Fibroblast of peridontal ligament (primary cell): ENCODE measurements around the gene ABCA9.
"Not testable (repeated sequence)": the region's sequence is repeated elsewhere in the genome, so short reads cannot be mapped to it uniquely, and the experiment has no call there.

ENCODE experiments used
- DNase-seq: peaks from one replicate; pipeline ENCODE4 v3.0.0-alpha.2; 2010; ENCODE audit errors: extremely low read depth

The ABCA9 gene

GRCh38 chr17:68953340-68953997 lies 107.3 kb downstream of the ABCA9 start:
- DNase-seq = peak; percentile 4

DNA sequence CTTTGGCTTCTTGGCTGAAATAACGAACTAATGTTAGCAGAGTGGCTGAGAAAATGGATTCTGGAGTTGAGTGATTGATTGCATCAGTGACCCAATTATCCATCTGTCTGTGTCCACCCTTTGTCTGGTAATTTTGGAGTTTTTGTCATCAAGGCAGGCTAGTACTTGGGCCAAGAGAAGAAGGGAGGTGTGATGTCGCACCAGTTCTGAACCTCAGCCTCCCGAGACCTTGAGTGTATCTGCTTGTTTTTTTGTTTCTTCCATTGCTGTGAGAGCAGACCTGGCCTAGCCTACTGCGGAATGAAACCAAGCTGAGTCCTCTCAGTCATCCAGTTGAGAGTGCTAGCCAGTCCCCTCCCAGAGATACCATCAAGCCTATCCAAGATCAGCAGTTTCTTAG lies 110.0 kb downstream of the ABCA9 start:
- DNase-seq = no peak

DNA sequence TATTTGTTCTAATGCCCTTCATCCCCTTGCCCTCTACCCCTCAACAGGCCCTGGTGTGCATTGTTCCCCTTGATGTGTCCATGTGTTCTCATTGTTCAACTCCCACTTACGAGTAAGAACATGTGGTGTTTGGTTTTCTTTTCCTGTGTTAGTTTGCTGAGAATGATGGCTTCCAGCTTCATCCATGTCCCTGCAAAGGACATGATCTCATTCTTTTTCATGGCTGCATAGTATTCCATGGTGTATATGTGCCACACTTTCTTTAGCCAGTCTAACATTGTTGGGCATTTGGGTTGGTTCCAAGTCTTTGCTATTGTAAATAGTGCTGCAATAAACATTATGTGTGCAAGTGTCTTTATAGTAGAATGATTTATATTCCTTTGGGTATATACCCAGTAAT lies 112.9 kb downstream of the ABCA9 start:
- not testable (repeated sequence) for DNase-seq

DNA sequence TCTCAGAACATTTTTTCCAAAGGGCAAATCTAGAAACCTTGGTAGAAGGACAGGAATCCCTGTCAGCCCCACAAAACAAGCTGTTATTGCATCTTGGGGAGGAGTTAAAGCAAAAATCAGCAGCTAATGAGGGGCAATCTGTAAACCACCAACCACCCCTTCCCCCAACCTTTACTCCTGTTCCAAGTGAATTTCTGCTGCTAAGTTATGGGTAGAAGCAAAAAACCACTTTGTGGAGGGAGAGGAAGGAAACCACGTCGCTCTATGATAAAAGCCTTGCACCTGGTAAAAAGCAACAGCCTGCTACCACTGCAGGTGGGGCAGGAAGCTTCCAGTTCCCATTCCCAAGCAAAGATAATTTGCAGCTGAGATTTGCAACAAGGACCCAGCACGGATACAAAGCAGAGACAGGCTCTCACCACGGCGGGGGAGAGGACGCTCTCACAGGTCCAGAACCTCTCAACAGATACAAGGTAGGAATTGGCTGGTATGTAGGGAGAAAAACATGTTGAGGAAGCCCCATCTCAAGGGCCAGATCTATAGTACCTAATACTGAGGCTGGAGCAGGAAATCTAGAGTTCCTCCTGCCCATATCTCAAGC lies 116.2 kb downstream of the ABCA9 start:
- DNase-seq = no peak

GRCh38 chr17:68943812-68944182 lies 116.9 kb downstream of the ABCA9 start:
- not testable (repeated sequence) for DNase-seq

DNA sequence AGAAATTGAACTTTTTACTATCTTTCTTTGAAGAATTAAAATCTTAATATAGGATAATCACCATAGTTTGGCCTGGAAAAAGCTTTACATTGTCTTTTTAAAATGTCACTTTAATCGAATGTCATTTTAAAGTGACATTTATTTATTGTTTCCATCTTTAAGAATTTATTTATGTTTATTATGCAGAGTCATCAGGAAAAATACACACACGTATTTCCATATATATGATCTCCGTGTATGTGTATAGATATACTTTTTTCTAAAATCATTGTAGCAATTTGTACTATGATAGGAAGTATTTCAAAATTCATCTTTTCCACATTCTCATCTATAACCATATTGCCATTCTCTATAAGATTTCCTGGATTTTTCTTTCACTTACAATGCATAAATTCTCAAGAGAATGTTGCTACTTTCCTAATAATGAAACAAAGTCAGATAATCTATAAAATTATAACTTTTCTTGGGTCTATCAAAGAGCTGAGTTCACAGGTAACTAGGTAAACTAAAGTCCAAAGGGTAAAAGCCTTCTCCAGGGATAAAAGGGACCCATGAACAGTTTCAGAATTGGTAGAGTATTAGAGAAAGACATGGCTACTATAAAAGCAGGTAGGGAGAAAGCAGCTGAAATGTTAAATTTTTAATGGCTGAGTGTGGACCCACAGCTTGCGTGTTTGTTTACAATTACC lies 117.5 kb downstream of the ABCA9 start:
- no peak for DNase-seq

DNA sequence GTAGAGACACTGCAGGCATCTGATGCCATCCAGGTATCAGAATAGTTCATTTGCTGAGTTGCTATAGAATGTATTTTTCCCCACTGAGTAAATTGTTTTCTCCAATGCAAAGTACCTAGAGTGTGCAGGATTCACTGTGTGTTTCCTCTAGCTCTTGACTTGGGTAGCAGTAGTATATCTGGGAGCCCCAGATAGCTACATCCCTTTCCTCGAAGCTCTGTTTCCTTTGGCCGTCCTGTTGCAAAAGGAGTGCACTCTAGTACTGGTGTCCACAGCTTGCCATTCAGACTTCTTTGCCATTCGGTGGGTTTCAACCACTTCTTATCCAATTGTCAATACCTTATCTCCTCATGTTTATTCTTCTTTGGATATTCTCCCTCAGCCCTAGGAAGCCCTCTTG lies 118.3 kb downstream of the ABCA9 start:
- DNase-seq = no peak

GRCh38 chr17:68941761-68942160 lies 119.0 kb downstream of the ABCA9 start:
- DNase-seq = no peak

DNA sequence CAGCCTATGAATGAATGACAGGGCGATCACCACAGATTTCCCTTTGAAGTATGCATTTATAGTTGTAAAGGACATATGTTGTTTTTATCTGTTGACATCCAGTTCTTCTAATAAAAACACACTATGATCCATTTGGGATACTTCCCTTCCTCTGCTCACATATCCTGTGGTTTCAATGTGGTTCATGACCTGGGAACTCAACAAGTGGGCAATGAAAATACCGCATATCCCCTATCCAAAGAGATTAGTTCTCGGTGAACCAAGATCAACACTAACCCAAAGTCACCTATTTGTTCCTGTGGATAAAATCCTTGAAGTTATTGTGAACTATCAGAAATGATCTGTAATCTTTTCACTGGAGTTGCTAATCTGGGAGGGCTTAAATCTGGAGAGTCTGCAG lies 121.5 kb downstream of the ABCA9 start:
- DNase-seq = no peak

DNA sequence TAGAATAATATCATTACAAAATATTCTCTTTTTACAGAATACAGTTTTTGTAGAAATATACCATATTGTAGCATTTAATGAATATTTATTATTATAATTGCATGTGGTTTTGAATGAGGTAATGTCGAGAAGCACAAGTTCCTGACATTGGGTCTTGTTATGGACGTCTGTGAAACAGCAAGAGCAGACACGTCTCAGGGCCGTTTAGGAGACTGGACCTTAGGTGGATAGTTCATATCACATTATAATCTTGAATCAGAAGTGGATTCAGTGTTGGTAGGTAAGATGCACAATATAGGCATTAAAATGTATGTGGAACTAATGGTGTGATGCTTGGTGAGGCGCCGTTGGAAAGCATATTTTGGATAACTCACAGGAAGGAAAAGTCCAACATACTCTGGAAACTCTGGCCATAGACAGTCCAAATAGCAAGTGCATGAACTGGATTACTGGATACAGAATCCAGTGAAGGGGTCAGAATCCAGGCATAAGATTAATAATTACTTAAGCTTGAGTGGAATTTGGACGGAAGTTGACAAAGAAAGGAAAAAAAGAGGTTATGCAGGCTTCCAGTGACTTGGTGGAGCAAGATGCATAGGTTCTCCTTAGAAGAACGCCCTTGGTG lies 122.7 kb downstream of the ABCA9 start:
- DNase-seq = no peak

DNA sequence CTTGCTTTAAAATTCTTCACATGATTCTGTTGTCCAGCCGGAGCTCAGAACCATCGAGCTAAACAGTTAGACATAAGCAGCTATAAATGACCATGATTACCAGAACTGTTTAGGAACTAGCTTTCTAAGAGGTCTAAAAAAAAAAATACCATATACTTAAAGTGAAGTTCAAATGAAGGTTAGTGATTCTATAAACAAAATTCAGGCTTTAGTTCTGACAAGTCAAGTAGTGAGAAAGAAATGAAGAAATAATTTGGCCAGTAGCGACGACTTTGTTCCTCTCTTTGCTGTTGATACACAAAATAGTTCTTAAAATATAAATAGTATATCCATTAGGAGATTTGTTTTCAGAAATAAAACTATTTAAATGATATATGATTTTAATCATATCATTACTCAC lies 133.2 kb downstream of the ABCA9 start:
- no peak for DNase-seq

- DNase-seq = no peak
Measured at GRCh38 chr17:68924793-68925720, 135.7 kb downstream of the ABCA9 start.
